ENCODE measurements around the gene AK5.

AK5 gene

GRCh38 chr1:77579547-77579946, 297.7 kb downstream of the AK5 start:
- Histone ChIP-seq H3F3A (ENCODE audit: control insufficient read depth, insufficient read depth) (0 out of 2 replicates have a peak, but pooled peaks cover 2% of the 10 kb centered on the region), H4K20me1 (ENCODE audit: control insufficient read depth, insufficient read depth, low read depth, low read length) (no peaks in the 10 kb centered on the region), H3K36me3 (ENCODE audit: control insufficient read depth, low read length) (peaks cover 53% of the 10 kb centered on the region), H3K27ac (ENCODE audit: low read depth, low read length) (no peak overlapping the region), H3K9me3 (ENCODE audit: control insufficient read depth, insufficient read depth, low read length) (no peaks in the 10 kb centered on the region), H3K4me3 (ENCODE audit: low read length) (no peak overlapping the region), H3K27me3 (ENCODE audit: control insufficient read depth, low read length) (no peaks in the 10 kb centered on the region), H3K9me2 (replicated peaks; ENCODE audit: control insufficient read depth, low read length) (no peaks in the 10 kb centered on the region), H3K4me2 (ENCODE audit: low read length) (no peak overlapping the region), H3K79me2 (ENCODE audit: control insufficient read depth, low read length) (no peaks in the 10 kb centered on the region), H3K4me1 (ENCODE audit: control insufficient read depth, low read length) (no peaks in the 10 kb centered on the region)
- no peak for TF ChIP-seq EZH2phosphoT487 (IDR thresholded peaks at IDR 0.05; ENCODE audit: borderline replicate concordance, low read length)
- TF ChIP-seq, protein P1, sequence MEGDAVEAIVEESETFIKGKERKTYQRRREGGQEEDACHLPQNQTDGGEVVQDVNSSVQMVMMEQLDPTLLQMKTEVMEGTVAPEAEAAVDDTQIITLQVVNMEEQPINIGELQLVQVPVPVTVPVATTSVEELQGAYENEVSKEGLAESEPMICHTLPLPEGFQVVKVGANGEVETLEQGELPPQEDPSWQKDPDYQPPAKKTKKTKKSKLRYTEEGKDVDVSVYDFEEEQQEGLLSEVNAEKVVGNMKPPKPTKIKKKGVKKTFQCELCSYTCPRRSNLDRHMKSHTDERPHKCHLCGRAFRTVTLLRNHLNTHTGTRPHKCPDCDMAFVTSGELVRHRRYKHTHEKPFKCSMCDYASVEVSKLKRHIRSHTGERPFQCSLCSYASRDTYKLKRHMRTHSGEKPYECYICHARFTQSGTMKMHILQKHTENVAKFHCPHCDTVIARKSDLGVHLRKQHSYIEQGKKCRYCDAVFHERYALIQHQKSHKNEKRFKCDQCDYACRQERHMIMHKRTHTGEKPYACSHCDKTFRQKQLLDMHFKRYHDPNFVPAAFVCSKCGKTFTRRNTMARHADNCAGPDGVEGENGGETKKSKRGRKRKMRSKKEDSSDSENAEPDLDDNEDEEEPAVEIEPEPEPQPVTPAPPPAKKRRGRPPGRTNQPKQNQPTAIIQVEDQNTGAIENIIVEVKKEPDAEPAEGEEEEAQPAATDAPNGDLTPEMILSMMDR (IDR thresholded peaks at IDR 0.05; ENCODE audit: low read depth, low read length, poor library complexity, severe bottlenecking) = no peak

GRCh38 chr1:77582905-77583304, 301.1 kb downstream of the AK5 start:
- Histone ChIP-seq H3K4me2 (ENCODE audit: low read length) (no peak overlapping the region), H3K36me3 (ENCODE audit: control insufficient read depth, low read length) (peaks cover 27% of the 10 kb centered on the region), H3K27me3 (ENCODE audit: control insufficient read depth, low read length) (no peaks in the 10 kb centered on the region), H3K9me2 (replicated peaks; ENCODE audit: control insufficient read depth, low read length) (no peaks in the 10 kb centered on the region), H3K4me3 (ENCODE audit: low read length) (no peak overlapping the region), H3K4me1 (ENCODE audit: control insufficient read depth, low read length) (no peaks in the 10 kb centered on the region), H3K79me2 (ENCODE audit: control insufficient read depth, low read length) (no peaks in the 10 kb centered on the region), H3K9me3 (ENCODE audit: control insufficient read depth, insufficient read depth, low read length) (no peaks in the 10 kb centered on the region), H3F3A (ENCODE audit: control insufficient read depth, insufficient read depth) (0 out of 2 replicates have a peak, but pooled peaks cover 2% of the 10 kb centered on the region), H4K20me1 (ENCODE audit: control insufficient read depth, insufficient read depth, low read depth, low read length) (no peaks in the 10 kb centered on the region), H3K27ac (ENCODE audit: low read depth, low read length) (no peak overlapping the region)
- TF ChIP-seq, protein P1 (IDR thresholded peaks at IDR 0.05; ENCODE audit: low read depth, low read length, poor library complexity, severe bottlenecking) = no peak
- TF ChIP-seq EZH2phosphoT487 (IDR thresholded peaks at IDR 0.05; ENCODE audit: borderline replicate concordance, low read length) = no peak

DNA sequence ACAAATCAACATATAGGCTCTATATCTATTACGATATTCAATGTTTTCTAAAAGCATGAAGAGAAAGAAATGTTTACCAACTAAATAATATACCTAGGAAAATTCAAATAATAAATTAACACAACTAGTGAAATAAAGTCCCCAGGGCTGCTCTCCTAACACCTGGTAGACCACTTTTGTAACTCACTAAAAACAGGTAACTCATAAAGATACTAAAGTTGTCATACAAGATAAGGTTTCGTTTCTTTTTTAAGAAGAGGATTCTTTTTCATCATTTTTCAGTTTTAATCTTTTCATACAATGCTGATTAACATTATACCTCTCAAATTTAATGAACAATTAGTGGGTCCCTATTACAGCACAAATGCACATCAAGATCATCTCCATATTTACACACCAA, 301.7 kb downstream of the AK5 start:
- H3K9me3 ChIP-seq (ENCODE audit: control insufficient read depth, insufficient read depth, low read length) = no peaks in the 10 kb centered on the region
- H3K4me1 ChIP-seq (ENCODE audit: control insufficient read depth, low read length) = no peaks in the 10 kb centered on the region
- H3K27me3 ChIP-seq (ENCODE audit: control insufficient read depth, low read length) = no peaks in the 10 kb centered on the region
- no peaks in the 10 kb centered on the region for H3K79me2 ChIP-seq (ENCODE audit: control insufficient read depth, low read length)
- no peak overlapping the region for H3K4me2 ChIP-seq (ENCODE audit: low read length)
- H3K36me3 ChIP-seq (ENCODE audit: control insufficient read depth, low read length) = peaks cover 26% of the 10 kb centered on the region
- TF ChIP-seq, protein P1 (IDR thresholded peaks at IDR 0.05; ENCODE audit: low read depth, low read length, poor library complexity, severe bottlenecking) = no peak
- no peak for TF ChIP-seq EZH2phosphoT487 (IDR thresholded peaks at IDR 0.05; ENCODE audit: borderline replicate concordance, low read length)
- H3F3A ChIP-seq (ENCODE audit: control insufficient read depth, insufficient read depth) = 0 out of 2 replicates have a peak, but pooled peaks cover 2% of the 10 kb centered on the region
- H3K27ac ChIP-seq (ENCODE audit: low read depth, low read length) = no peak overlapping the region
- H4K20me1 ChIP-seq (ENCODE audit: control insufficient read depth, insufficient read depth, low read depth, low read length) = no peaks in the 10 kb centered on the region
- H3K4me3 ChIP-seq (ENCODE audit: low read length) = no peak overlapping the region
- H3K9me2 ChIP-seq (replicated peaks; ENCODE audit: control insufficient read depth, low read length) = no peaks in the 10 kb centered on the region
